IMR-90 (cell line): ENCODE results near the gene RAB40C. TPM values are rescaled to one million over a fixed set of nuclear protein-coding genes. Genes with fewer than 3 reads are reported as not detected.

ENCODE experiments used
- ATAC-seq: fragments of 200-7000 bp; cut with Tn5 transposase; 2 replicates; pipeline ENCODE4 v1.9.1; 2020; ENCODE audit warnings: low read depth, mild to moderate bottlenecking, moderate library complexity
- BruUV-seq: library from RNA; stranded (reverse); fragments of 400-500 nt; replicated peaks from 2 replicates; lab custom pipeline; 2021; lab: Mats Ljungman, UMichigan
- CTCF ChIA-PET: fragments of 300-600 bp; formaldehyde crosslinking; extraction: SDS; loops from one replicate; lab custom pipeline; 2021; ENCODE audit warnings: antibody characterized with exemption; lab: Yijun Ruan, JAX
- POLR2A ChIA-PET: fragments of 300-600 bp; sonication (Branson Sonifier 250); formaldehyde crosslinking; loops from one replicate; lab custom pipeline; 2022; ENCODE audit warnings: antibody characterized with exemption; ENCODE audit not compliant: unreplicated experiment; lab: Charles Lee
- DNase-seq: peaks from one replicate; pipeline ENCODE4 v3.0.0; 2013
- H2AFZ ChIP-seq: replicated peaks from 2 replicates; pipeline ENCODE3; 2013; ENCODE audit warnings: low read length, mild to moderate bottlenecking; ENCODE audit not compliant: poor library complexity
- H2AK5ac ChIP-seq: 2 replicates; pipeline ENCODE4 v1.6.1; 2013; ENCODE audit warnings: low read depth, low read length, inconsistent platforms
- H2AK9ac ChIP-seq: replicated peaks from 2 replicates; pipeline ENCODE3; 2013; ENCODE audit warnings: mild to moderate bottlenecking, low read depth, low read length, moderate library complexity; ENCODE audit not compliant: poor library complexity
- H2BK120ac ChIP-seq: 2 replicates; pipeline ENCODE4 v1.6.1; 2013; ENCODE audit warnings: low read depth, low read length, inconsistent platforms
- H2BK15ac ChIP-seq: 3 replicates; pipeline ENCODE4 v1.6.1; 2013; ENCODE audit warnings: low read depth, low read length, inconsistent platforms
- H2BK20ac ChIP-seq: 2 replicates; pipeline ENCODE4 v1.6.1; 2013; ENCODE audit warnings: low read depth, mild to moderate bottlenecking, inconsistent platforms, low read length, moderate library complexity
- H2BK5ac ChIP-seq: 2 replicates; pipeline ENCODE4 v1.6.1; 2013; ENCODE audit warnings: mild to moderate bottlenecking, low read depth, low read length, inconsistent platforms; ENCODE audit not compliant: poor library complexity, severe bottlenecking
- H3K14ac ChIP-seq: replicated peaks from 2 replicates; pipeline ENCODE4 v1.6.1; 2013; ENCODE audit warnings: low read depth, low read length, inconsistent platforms
- H3K18ac ChIP-seq: 2 replicates; pipeline ENCODE4 v1.6.1; 2013; ENCODE audit warnings: low read depth, low read length, control low read depth
- H3K23ac ChIP-seq: 2 replicates; pipeline ENCODE4 v1.6.1; 2013; ENCODE audit warnings: low read depth, low read length, inconsistent platforms
- H3K27ac ChIP-seq: 2 replicates; pipeline ENCODE4 v1.5.1; 2013; ENCODE audit warnings: mild to moderate bottlenecking, control low read depth, low read length; ENCODE audit not compliant: insufficient read depth
- H3K27me3 ChIP-seq: 2 replicates; pipeline ENCODE4 v1.6.1; 2013; ENCODE audit warnings: low read length; ENCODE audit not compliant: control insufficient read depth, insufficient read depth
- H3K36me3 ChIP-seq: 2 replicates; pipeline ENCODE4 v1.6.1; 2013; ENCODE audit warnings: low read length, mixed read lengths; ENCODE audit not compliant: control insufficient read depth, insufficient read depth
- H3K4ac ChIP-seq: 2 replicates; pipeline ENCODE4 v1.6.1; 2013; ENCODE audit warnings: low read depth, low read length, inconsistent platforms
- H3K4me1 ChIP-seq: 2 replicates; pipeline ENCODE4 v1.6.1; 2013; ENCODE audit warnings: low read length, mixed read lengths; ENCODE audit not compliant: control insufficient read depth, insufficient read depth
- H3K4me2 ChIP-seq: 2 replicates; pipeline ENCODE4 v1.6.1; 2013; ENCODE audit warnings: low read depth, mild to moderate bottlenecking, control low read depth, low read length, moderate library complexity
- H3K4me3 ChIP-seq: 2 replicates; pipeline ENCODE4 v1.5.1; 2013; ENCODE audit warnings: low read depth, mild to moderate bottlenecking, control low read depth, low read length, moderate library complexity; ENCODE audit not compliant: insufficient read depth
- H3K56ac ChIP-seq: 2 replicates; pipeline ENCODE4 v1.6.1; 2013; ENCODE audit warnings: low read length, inconsistent platforms; ENCODE audit not compliant: insufficient read depth; ENCODE audit errors: extremely low read depth
- H3K79me1 ChIP-seq, 2 experiments: 2 replicates each; pipeline ENCODE4 v1.6.1; 2013; ENCODE audit warnings: low read length in 2 of 2, inconsistent platforms in 1 of 2, low read depth in 1 of 2
- H3K9ac ChIP-seq: 2 replicates; pipeline ENCODE4 v1.6.1; 2013; ENCODE audit warnings: low read depth, low read length, control low read depth
- H3K9me1 ChIP-seq: 2 replicates; pipeline ENCODE4 v1.6.1; 2013; ENCODE audit warnings: low read length, inconsistent platforms; ENCODE audit not compliant: insufficient read depth
- H3K9me3 ChIP-seq: 2 replicates; pipeline ENCODE4 v1.6.1; 2013; ENCODE audit warnings: low read length; ENCODE audit not compliant: control insufficient read depth, insufficient read depth
- H4K20me1 ChIP-seq: 2 replicates; pipeline ENCODE4 v1.6.1; 2013; ENCODE audit warnings: low read length, inconsistent platforms; ENCODE audit not compliant: insufficient read depth
- H4K5ac ChIP-seq: 2 replicates; pipeline ENCODE4 v1.6.1; 2013; ENCODE audit warnings: mild to moderate bottlenecking, low read depth, low read length, control low read depth
- H4K8ac ChIP-seq, 2 experiments: 2 replicates each; pipeline ENCODE4 v1.6.1; 2013; ENCODE audit warnings: low read depth in 2 of 2, low read length in 2 of 2, control low read depth in 1 of 2, inconsistent platforms in 1 of 2
- H4K91ac ChIP-seq: 2 replicates; pipeline ENCODE4 v1.6.1; 2013; ENCODE audit warnings: low read depth, low read length, inconsistent platforms; ENCODE audit not compliant: insufficient read depth
- BHLHE40 ChIP-seq: fragments of 150-350 bp; IDR thresholded peaks from 2 replicates; pipeline ENCODE4 v1.6.1; 2016; ENCODE audit warnings: mild to moderate bottlenecking, low read depth, low read length
- CEBPB ChIP-seq: IDR thresholded peaks from 2 replicates; pipeline ENCODE4 v1.6.1; 2012; ENCODE audit warnings: low read depth, low read length, improper control_type of control experiment
- CHD1 ChIP-seq: IDR thresholded peaks from 2 replicates; pipeline ENCODE4 v1.6.1; 2012; ENCODE audit warnings: low read depth, low read length, improper control_type of control experiment
- FOS ChIP-seq: fragments of 150-350 bp; IDR thresholded peaks from 2 replicates; pipeline ENCODE4 v1.6.1; 2016; ENCODE audit warnings: low read depth, low read length
- MAFK ChIP-seq: IDR thresholded peaks from 2 replicates; pipeline ENCODE4 v1.6.1; 2012; ENCODE audit warnings: low read depth, low read length, improper control_type of control experiment
- MAZ ChIP-seq: IDR thresholded peaks from 2 replicates; pipeline ENCODE4 v1.6.1; 2012; ENCODE audit warnings: low read depth, mild to moderate bottlenecking, low read length, improper control_type of control experiment, moderate library complexity, borderline replicate concordance
- MXI1 ChIP-seq: IDR thresholded peaks from 2 replicates; pipeline ENCODE4 v1.6.1; 2012; ENCODE audit warnings: low read depth, mild to moderate bottlenecking, low read length, moderate library complexity, borderline replicate concordance
- NFE2L2 ChIP-seq: fragments of 150-350 bp; IDR thresholded peaks from 2 replicates; pipeline ENCODE4 v1.6.1; 2016; ENCODE audit warnings: low read depth, mild to moderate bottlenecking, low read length
- POLR2A ChIP-seq: IDR thresholded peaks from 2 replicates; pipeline ENCODE4 v1.6.1; 2012; ENCODE audit warnings: mild to moderate bottlenecking, low read depth, low read length
- RAD21 ChIP-seq: IDR thresholded peaks from 2 replicates; pipeline ENCODE4 v1.6.1; 2012; ENCODE audit warnings: low read length, improper control_type of control experiment
- RFX5 ChIP-seq: IDR thresholded peaks from 2 replicates; pipeline ENCODE4 v1.8.0; 2012; ENCODE audit warnings: low read depth, mild to moderate bottlenecking, low read length, moderate library complexity
- SMC3 ChIP-seq: fragments of 150-350 bp; IDR thresholded peaks from 2 replicates; pipeline ENCODE4 v1.6.1; 2016; ENCODE audit warnings: low read depth, mild to moderate bottlenecking, antibody characterized with exemption, low read length, moderate library complexity
- USF2 ChIP-seq: fragments of 150-350 bp; IDR thresholded peaks from 2 replicates; pipeline ENCODE4 v1.6.1; 2017; ENCODE audit warnings: mild to moderate bottlenecking, antibody characterized with exemption, low read length, low read depth
- WGBS, 2 experiments: methylation state at CpG; one replicate each; pipeline versions ENCODE4 v1.1.5 to v1.1.7; 2013; ENCODE audit warnings: missing lambda C conversion rate in 2 of 2; ENCODE audit not compliant: insufficient read length in 1 of 2; ENCODE audit errors: extremely low coverage in 2 of 2; 5-methylcytosine and 5-hydroxymethylcytosine counted together
- dilution Hi-C: fragments of 300-500 bp; cut with HindIII; formaldehyde crosslinking; loops from one replicate; pipeline ENCODE4 v1.14.3; 2018; ENCODE audit warnings: low sequenced_read_pairs; ENCODE audit not compliant: unreplicated experiment
- in situ Hi-C: fragments of 300-500 bp; cut with MboI; formaldehyde crosslinking; loops from 3 replicates; pipeline ENCODE4 v1.14.3; 2019; ENCODE audit warnings: low sequenced_read_pairs, inconsistent platforms, mixed read lengths
- intact Hi-C: fragments of 100-400 bp; cut with micrococcal nuclease; formaldehyde crosslinking; loops from 2 replicates; pipeline ENCODE4 v1.10.0; 2022
- polyA plus RNA-seq, 3 experiments: library from polyadenylated mRNA; depleted of rRNA; stranded (reverse); fragments of >200 nt; gene quantifications; 2 replicates each; pipeline ENCODE4 v1.2.3, GENCODE V29; 2012; ENCODE audit warnings: low replicate concordance in 1 of 3
- total RNA-seq: library from RNA; depleted of rRNA; stranded (reverse); fragments of >200 nt; gene quantifications from 2 replicates; pipeline ENCODE4 v1.2.3, GENCODE V29; 2012
- TF ChIP-seq, protein P1 (sequence below): conservative IDR thresholded peaks from 2 replicates; pipeline ENCODE4 v1.5.1; 2012; ENCODE audit warnings: mild to moderate bottlenecking, low read depth, low read length, improper control_type of control experiment
- TF ChIP-seq, protein P2 (sequence below): fragments of 150-350 bp; IDR thresholded peaks from 2 replicates; pipeline ENCODE4 v1.6.1; 2016; ENCODE audit warnings: low read depth, mild to moderate bottlenecking, low read length, moderate library complexity, borderline replicate concordance

Gene RAB40C
- total and polyA plus RNA-seq, 2 of the 4 experiments (the other 2 are of a cell fraction): 6.8 to 13.7 TPM

DNA sequence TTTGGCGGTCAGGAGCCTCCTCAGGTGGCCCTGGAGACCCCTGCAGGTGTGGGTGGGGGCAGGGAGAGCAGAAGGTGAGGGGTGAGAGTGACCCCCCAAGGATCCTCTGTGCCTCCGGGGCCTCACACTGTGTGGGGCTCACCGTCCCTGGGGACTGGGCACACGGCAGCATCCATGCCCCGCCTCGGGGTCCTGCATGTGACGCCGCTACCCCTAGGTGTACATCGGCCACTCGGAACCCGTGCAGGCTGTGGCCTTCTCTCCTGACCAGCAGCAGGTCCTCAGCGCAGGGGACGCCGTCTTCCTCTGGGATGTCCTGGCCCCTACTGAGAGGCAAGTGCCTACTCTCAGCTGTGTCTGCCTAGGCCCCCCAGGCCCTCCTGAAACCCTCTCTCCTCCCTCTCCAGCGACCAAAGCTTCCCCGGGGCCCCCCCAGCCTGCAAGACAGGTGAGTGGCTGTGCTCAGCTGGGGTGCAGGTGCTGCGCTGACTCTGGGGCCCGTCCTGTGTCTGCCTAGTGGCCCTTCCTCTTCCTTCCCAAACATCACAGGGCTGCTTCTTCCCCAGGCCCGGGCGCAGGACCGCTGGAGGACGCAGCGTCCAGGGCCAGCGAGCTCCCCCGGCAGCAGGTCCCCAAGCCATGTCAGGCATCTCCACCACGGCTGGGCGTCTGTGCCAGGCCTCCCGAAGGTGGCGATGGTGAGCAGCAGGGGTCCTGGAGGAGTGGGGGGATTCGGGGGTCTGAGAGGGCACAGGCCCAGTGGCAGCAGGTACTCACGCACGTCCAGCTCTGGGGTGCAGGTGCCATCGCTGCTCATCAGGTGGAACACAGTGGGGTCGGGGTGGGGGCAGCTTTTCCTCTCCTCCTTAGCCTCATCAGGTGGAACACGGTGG is 69.1 kb downstream of the RAB40C start:
- Histone ChIP-seq H4K8ac (no peak overlapping the region), H3K27me3 (no peaks in the 10 kb centered on the region), H3K4me2 (no peak overlapping the region), H3K14ac (no peak overlapping the region), H2AK5ac (no peak overlapping the region), H3K9me1 (no peaks in the 10 kb centered on the region), H3K27ac (no peak overlapping the region), H3K9ac (no peak overlapping the region), H2BK15ac (no peak overlapping the region), H2BK120ac (no peak overlapping the region), H3K23ac (no peak overlapping the region), H3K4me3 (no peak overlapping the region), H3K4ac (no peak overlapping the region), H2AK9ac (peak overlapping the region; percentile 3), H2AFZ (no peak overlapping the region), H4K20me1 (no peaks in the 10 kb centered on the region), H3K56ac (no peak overlapping the region), H3K4me1 (peaks cover 5% of the 10 kb centered on the region), H3K79me1 (no peaks in the 10 kb centered on the region), H2BK20ac (no peak overlapping the region), H4K5ac (no peak overlapping the region), H3K36me3 (peaks cover 4% of the 10 kb centered on the region), H4K91ac (no peak overlapping the region), H3K9me3 (no peaks in the 10 kb centered on the region), H3K18ac (no peak overlapping the region), H2BK5ac (no peak overlapping the region)
- ATAC-seq (no peak), DNase-seq (no peak)
- 85% methylated on average over 10 of the region's 35 CpGs; no CpG with 5 or more reads in 1 of the 2 experiments for WGBS, 2 experiments
- BruUV-seq: no TSS peak
- CTCF ChIA-PET: no interaction called here
- POLR2A ChIA-PET: no interaction called here
- in situ Hi-C loops: no loop called here
- intact Hi-C loops: no loop called here
- dilution Hi-C loops: no loop called here
- TF ChIP-seq POLR2A (no peak), SMC3 (no peak), RAD21 (no peak), CEBPB (no peak), USF2 (no peak), MXI1 (no peak), FOS (no peak), MAZ (no peak), MAFK (no peak), NFE2L2 (no peak), CHD1 (no peak), RFX5 (no peak), BHLHE40 (no peak)
- TF ChIP-seq, protein P1, sequence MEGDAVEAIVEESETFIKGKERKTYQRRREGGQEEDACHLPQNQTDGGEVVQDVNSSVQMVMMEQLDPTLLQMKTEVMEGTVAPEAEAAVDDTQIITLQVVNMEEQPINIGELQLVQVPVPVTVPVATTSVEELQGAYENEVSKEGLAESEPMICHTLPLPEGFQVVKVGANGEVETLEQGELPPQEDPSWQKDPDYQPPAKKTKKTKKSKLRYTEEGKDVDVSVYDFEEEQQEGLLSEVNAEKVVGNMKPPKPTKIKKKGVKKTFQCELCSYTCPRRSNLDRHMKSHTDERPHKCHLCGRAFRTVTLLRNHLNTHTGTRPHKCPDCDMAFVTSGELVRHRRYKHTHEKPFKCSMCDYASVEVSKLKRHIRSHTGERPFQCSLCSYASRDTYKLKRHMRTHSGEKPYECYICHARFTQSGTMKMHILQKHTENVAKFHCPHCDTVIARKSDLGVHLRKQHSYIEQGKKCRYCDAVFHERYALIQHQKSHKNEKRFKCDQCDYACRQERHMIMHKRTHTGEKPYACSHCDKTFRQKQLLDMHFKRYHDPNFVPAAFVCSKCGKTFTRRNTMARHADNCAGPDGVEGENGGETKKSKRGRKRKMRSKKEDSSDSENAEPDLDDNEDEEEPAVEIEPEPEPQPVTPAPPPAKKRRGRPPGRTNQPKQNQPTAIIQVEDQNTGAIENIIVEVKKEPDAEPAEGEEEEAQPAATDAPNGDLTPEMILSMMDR: no peak
- TF ChIP-seq, protein P2, sequence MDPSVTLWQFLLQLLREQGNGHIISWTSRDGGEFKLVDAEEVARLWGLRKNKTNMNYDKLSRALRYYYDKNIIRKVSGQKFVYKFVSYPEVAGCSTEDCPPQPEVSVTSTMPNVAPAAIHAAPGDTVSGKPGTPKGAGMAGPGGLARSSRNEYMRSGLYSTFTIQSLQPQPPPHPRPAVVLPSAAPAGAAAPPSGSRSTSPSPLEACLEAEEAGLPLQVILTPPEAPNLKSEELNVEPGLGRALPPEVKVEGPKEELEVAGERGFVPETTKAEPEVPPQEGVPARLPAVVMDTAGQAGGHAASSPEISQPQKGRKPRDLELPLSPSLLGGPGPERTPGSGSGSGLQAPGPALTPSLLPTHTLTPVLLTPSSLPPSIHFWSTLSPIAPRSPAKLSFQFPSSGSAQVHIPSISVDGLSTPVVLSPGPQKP: no peak
